Body of pancreas (tissue), 4 donors: ENCODE data around the gene STARD6.

ENCODE experiments used
- POLR2A ChIP-seq, 3 donors: fragments of 450-650 bp; IDR thresholded peaks; one replicate each; pipeline ENCODE4 v1.6.1; 2016; ENCODE audit warnings: antibody characterized with exemption in 3 of 3, mild to moderate bottlenecking in 2 of 3
- TF ChIP-seq, protein P1 (sequence below), 7 experiments: fragments of 450-650 bp in 4 of 7; fragments of 200-600 bp in 3 of 7; sonication (generic) in 3 of 7; IDR thresholded peaks; one replicate each; pipeline ENCODE4 v1.5.1; 2016 to 2019; ENCODE audit warnings: antibody characterized with exemption in 7 of 7

DNA sequence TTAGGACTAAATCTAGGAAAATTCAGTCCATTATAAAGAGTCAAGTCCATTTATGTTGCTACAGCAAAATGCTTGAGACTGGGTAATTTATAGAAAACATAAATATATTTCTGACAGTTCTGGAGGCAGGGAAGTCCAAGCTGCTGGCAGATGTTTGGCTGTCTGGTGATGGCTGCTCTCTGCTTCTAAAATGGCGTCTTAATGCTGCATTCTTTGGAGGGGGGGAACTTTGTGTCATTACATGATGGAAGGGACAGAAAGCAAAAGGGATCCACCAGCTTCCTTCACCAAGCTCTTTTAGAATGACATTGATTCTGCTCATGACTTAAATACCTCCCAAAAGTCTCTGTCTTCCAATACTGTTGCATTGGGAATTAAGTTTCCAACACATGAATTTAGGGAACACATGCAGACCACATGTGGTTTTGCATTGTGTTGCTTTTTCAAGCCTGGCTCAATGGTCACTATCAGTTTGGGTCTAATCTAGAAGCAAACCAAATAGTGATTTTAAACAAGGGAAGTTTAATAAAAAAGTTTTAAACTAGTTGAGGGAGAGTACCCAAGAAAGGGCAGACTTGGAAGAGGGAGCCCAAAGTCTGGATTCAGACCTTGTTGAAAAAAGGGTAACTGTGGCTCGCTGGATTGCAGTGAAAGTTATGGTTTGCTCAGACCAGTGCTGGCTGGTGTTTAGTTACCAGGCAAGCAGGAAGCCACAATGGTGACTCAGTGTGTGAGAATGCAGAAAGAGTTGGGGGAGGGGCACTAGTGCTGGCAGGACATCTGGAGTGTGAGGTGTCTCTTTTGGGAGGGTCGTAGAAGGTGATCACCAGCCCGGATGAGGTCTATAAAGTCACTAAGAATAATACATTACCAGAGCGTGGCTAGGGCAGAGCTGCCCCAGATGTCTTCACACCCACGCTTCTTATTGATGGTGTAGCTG lies 30.8 kb upstream of the STARD6 start:
- TF ChIP-seq, protein P1, sequence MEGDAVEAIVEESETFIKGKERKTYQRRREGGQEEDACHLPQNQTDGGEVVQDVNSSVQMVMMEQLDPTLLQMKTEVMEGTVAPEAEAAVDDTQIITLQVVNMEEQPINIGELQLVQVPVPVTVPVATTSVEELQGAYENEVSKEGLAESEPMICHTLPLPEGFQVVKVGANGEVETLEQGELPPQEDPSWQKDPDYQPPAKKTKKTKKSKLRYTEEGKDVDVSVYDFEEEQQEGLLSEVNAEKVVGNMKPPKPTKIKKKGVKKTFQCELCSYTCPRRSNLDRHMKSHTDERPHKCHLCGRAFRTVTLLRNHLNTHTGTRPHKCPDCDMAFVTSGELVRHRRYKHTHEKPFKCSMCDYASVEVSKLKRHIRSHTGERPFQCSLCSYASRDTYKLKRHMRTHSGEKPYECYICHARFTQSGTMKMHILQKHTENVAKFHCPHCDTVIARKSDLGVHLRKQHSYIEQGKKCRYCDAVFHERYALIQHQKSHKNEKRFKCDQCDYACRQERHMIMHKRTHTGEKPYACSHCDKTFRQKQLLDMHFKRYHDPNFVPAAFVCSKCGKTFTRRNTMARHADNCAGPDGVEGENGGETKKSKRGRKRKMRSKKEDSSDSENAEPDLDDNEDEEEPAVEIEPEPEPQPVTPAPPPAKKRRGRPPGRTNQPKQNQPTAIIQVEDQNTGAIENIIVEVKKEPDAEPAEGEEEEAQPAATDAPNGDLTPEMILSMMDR (IDR thresholded peaks at IDR 0.05), result no peak
- no peak for TF ChIP-seq POLR2A (IDR thresholded peaks at IDR 0.05)
